IPS-11a (cell line): ENCODE results near the gene ZCCHC14.
"Not testable (repeated sequence)": the region's sequence is repeated elsewhere in the genome, so short reads cannot be mapped to it uniquely, and the experiment has no call there.

Experiments
- H3K4me3 ChIP-seq: one replicate; pipeline ENCODE4 v1.5.1; 2013; ENCODE audit warnings: low read depth, low read length, control low read depth

The ZCCHC14 gene

DNA sequence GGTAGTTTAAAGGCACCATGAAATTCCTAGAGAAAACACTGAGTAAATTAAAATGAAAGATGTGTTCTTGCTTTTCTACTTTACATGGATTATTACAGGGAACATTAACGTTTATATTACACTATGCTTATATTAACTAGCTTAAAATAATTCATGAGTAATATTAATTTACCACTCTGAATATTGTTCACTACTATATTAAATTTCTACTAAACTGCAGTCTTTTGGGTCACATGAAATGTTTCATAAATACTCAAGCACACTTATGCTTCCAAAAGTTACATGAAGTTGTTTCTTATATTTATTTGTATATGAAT lies 104.0 kb downstream of the ZCCHC14 start:
- no peak overlapping the region for H3K4me3 ChIP-seq

DNA sequence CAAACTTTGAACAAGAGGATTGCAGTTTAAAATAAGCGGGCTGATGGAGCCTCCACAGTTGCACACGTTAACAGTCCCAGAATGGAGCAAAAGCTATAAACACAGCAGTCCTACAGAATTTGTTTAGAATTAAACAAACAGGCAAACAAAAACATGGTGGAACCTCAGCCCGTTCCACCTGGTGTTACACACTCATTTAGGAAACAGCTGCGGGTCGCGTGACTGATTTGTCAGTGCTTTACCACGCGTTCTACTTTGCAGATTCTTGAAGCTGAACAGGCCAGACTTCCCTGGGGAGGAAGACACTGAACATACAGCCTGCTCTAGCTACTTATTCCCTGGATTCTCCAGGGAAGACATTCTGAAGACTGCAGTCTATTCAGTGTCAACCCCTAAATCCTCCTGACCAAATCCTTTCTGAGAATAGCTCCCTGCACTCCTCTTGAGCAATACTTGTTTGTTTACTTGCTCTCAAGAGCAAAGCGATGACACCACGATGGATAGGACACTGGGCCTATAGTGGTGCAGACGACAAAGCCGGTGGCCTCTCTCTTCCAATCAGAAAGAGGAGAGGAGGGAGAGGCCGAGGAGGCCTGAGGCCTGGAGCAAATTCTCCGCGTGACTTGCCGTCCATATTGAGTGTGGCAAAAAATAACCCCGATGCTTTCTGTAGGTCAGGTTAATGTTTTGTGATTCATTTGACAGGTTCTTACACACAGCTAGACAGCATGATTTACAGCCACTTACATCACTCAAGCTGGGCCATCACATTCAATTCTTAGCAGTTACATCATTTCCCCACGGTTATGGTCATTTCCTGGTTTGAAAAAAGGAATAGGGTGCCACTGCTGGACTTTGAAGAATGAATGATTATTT lies 104.6 kb downstream of the ZCCHC14 start:
- H3K4me3 ChIP-seq = peak overlapping the region; percentile 17

DNA sequence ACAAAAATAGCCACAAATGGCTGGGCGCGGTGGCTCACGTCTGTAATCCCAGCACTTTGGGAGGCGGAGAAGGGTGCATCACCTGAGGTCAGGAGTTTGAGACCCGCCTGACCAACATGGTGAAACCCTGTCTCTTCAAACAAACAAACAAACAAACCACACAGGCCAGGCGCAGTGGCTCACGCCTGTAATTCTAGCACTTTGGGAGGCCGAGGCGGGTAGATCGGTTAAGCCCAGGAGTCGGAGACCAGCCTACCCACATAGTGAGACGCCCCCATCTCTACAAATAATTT lies 108.0 kb downstream of the ZCCHC14 start:
- H3K4me3 ChIP-seq = peak overlapping the region; percentile 67

DNA sequence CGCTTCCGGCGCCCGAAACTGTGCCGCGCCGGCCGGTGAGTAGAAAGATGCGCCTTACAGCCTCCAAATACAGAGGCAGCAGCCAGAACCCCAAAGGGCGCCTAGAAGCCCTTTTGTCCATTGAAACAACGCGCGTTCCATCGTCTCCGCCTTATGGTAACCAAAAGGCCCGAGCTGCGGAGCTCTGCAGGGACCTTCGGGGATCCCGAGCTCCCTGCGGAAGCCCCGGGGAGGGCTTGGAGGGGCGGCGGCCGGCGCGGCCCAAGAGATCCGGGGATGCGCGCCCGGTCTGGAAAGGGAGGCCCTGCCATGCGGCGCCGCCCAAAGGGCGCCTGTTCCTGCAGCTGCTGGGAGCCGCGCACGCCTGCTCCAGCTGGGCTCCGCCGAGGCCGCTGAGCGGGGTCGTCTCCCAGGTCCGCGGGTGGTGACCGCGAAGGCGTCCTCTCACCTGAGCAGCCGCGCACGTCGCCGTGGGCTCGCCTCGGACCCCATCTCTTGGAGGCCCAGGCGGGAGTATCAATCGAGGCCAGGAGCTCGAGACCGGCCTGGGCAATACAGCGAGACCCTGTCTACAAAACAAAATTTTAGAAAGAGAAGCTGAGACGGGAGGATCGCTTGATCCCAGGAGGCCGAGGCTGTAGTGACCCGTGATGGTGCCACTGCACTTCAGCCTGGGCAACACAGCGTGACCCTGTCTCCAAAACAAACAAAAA lies 108.5 kb downstream of the ZCCHC14 start:
- peak overlapping the region; percentile 67 for H3K4me3 ChIP-seq

- H3K4me3 ChIP-seq = peak within 1 kb of the TSS; percentile 67
Observed at GRCh38 chr16:87383505-87384161, 109.2 kb downstream of the ZCCHC14 start, which contains the start of gene FBXO31. Gene FBXO31, minus strand, starts transcription at chr16:87383776. Its CDS starts 32 bp downstream, at chr16:87383744.

DNA sequence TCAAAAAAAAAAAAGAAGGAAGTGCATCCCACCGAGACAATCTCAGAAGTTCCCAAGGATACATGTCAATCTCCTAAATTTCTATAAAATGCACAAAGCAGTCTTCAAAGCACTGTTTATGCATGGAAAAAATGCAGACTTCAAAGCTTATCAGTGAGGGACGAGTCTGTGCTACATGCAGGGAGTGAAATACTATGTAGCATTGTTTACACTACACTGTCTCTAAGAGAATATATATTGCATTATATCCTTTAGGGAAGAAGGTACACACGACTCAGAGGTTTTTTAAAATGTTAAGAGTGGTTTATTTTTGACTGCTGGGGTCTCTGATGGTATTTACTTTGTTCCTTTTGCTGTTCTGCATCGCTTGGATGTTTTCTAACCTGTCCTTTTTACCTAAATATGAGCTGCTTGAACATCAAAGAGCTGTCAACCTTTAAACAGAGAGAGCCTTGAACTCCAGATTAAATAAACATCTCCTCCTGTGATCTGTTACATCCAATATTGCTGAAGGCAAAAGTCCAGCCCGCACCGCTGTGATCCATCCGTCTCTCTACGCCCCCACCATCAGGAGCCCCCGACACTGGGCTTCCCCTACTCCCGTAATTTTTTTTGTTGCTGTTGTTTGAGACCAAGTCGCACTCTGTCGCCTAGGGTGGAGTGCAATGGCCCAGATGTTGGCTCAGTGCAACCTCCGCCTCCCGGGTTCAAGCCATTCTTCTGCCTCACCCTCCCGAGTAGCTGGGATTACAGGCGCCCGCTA lies 110.6 kb downstream of the ZCCHC14 start:
- H3K4me3 ChIP-seq = peak overlapping the region; percentile 62

DNA sequence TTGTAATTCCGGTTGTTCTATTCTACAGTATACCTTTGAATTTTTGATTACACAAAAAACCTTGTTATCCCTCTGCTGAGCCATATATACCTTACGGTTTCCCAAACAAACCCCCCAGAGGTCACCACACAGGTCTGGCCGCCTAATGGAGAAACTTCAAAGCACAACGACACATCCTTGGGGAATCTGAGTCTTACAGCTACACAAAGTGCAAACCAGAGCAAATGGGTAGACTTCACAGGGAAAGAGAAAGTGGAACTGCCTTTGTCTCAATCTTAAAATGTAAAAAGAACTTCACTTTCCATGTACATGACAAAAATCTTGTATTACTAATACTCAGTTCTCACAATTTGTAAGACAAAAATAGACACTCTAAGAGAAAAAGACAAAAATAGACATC lies 111.9 kb downstream of the ZCCHC14 start:
- H3K4me3 ChIP-seq = no peak overlapping the region

- no peak overlapping the region for H3K4me3 ChIP-seq
Observed at GRCh38 chr16:87380403-87380802, 112.4 kb downstream of the ZCCHC14 start.

DNA sequence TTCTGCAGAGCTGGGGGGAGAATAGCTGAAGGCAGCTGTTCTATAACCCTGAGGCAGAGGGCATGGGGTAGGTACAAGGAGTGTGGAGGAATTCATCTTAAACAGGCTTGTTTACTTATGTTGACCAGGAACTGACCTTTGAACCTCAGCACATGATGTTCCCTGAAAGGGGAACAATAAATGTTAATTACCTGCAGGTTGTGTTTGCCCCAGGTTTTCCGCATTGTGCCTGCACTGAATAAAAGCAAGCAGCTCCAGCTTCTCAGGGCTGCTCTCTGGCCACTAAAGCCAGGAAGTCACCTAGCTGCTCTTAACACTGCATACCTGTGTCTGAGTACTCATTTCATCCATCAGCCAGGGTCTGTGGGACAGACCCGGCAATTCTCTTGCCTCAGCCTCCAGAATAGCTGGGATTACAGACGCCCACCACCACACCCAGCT lies 113.5 kb downstream of the ZCCHC14 start:
- not testable (repeated sequence) for H3K4me3 ChIP-seq

- no peak overlapping the region for H3K4me3 ChIP-seq
Observed at GRCh38 chr16:87376660-87377059, 116.2 kb downstream of the ZCCHC14 start.

GRCh38 chr16:87375426-87376135 lies 117.2 kb downstream of the ZCCHC14 start:
- H3K4me3 ChIP-seq = no peak overlapping the region

GRCh38 chr16:87374313-87374712 lies 118.5 kb downstream of the ZCCHC14 start:
- H3K4me3 ChIP-seq = no peak overlapping the region

DNA sequence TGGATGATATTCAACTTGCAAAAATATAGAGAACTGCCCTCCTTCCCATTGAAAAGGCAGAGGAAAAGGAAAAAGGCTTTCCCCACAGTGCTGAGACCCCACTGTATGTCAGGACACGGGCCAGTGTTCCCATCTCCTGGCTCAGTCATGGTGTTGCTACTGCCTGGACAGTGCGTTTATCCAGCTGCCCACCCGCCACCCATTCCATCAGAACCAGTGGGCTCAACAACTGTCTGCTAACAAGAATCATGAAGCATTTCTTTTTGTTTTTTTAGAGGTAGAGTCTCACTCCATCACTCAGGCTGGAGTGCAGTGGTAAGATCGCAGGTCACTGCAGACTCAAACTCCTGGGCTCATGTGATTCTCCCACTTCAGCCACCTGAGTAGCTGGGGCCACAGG lies 120.5 kb downstream of the ZCCHC14 start:
- H3K4me3 ChIP-seq = no peak overlapping the region

GRCh38 chr16:87371261-87371866 lies 121.5 kb downstream of the ZCCHC14 start:
- no peak overlapping the region for H3K4me3 ChIP-seq

GRCh38 chr16:87369796-87370719 lies 122.8 kb downstream of the ZCCHC14 start:
- no peak overlapping the region for H3K4me3 ChIP-seq

DNA sequence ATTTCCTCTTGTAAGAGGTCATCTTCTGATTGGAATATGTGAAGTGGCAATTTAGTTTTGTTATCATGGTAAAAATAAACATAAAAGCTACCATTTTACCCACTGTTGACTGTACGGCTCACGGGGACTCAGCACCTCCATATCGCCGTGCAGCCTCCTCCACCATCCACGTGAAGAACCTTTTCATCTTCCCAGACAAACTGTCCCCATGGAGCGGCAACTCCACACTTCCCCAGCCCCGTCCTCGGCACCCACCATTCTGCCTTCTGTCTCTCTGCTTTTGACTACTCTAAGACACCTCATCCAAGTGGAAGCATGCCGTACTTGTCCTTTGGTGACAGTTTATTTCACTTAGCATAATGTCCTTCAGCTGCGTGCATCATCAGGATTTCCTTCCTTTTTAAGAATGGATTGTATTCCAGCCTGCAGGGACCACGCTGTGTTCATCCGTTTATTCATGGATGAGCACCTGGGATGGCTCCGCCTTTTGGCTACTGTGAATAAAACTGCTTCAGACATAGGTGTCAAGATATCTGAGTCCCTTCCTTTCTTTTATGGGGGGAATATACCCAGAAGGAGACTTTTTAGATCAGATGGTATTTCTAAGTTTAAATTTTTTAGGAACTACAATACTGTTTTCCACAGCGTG lies 123.6 kb downstream of the ZCCHC14 start:
- H3K4me3 ChIP-seq = no peak overlapping the region

DNA sequence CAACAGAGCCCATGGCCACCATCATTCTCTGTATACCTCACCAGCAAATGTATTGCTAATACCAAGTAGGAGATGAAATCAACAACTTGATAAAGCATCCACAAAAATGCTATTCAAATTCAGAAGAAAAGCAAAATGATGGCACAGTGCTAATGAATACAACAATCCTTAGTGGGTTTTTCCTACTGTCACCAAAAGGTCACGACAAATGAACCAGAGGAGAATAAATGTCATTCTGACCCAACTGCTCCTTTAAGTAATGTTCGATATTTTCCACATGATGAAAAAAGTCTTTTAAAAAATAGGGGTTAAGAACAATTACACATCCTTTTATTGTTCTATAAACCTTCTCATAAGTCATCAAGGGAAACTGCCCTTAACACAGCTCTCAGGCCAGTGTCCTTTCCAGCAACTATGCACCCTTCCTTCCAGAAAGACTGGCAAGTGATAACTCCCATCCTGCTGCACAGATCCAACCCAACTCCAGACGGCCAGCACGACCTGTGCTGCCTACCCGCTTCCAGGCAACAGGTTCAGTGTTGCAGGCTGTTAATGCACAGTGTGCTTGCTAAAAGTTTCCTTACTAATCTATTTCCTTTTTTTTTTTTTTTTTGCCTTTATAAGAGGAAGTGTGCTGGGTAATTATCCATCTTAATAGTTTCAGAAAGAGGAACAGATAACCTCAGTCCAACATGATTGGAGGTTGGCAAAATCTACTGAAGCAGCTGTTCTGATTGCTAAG lies 124.6 kb downstream of the ZCCHC14 start:
- no peak overlapping the region for H3K4me3 ChIP-seq

DNA sequence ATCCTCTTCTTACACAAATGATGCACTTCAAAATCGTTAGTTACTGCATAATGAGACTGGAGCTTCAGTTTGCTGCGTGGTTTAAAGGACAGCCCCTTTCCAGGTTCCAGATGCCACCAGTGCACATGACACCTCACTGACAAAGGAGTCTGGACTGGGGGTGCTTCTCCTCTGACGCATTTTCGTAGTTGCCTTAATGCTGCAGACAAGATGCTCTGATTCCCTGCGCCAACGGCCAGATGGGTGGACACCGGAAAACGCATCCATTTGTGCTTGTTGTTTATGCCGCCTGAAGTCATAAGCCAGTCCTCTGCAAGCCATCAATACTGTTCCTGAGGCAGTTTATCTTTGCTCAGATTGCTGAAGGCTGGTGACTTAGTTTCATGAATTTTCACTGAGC lies 125.3 kb downstream of the ZCCHC14 start:
- no peak overlapping the region for H3K4me3 ChIP-seq
